Breast epithelium (tissue), 3 donors: ENCODE data around the gene KIF26B.

Source experiments
- CTCF ChIP-seq, 3 donors: fragments of 450-650 bp; IDR thresholded peaks; one replicate each; pipeline ENCODE4 v1.5.1; 2016 to 2017; ENCODE audit warnings: antibody characterized with exemption in 3 of 3, mild to moderate bottlenecking in 3 of 3, moderate library complexity in 3 of 3
- POLR2A ChIP-seq: fragments of 450-650 bp; IDR thresholded peaks from one replicate; pipeline ENCODE4 v1.6.1; 2016; ENCODE audit warnings: antibody characterized with exemption, mild to moderate bottlenecking, moderate library complexity
- POLR2AphosphoS5 ChIP-seq, 3 donors: sonication (generic); formaldehyde crosslinking; IDR thresholded peaks; one replicate each; pipeline ENCODE4 v1.6.1; 2017; ENCODE audit warnings: antibody characterized with exemption in 3 of 3

- no peak for TF ChIP-seq CTCF (IDR thresholded peaks at IDR 0.05)
- no peak for TF ChIP-seq POLR2A
- TF ChIP-seq POLR2AphosphoS5 (IDR thresholded peaks at IDR 0.05) = no peak
Observed at GRCh38 chr1:245407983-245408382, 253.2 kb downstream of the KIF26B start.
